Left ventricle myocardium inferior (tissue), 1 donor: ENCODE results near the gene CD96. TPM values are rescaled to one million over a fixed set of nuclear protein-coding genes. Genes with fewer than 3 reads are reported as not detected.

Experiments
- DNase-seq: peaks from one replicate; pipeline ENCODE4 v3.0.0-alpha.2; 2020
- H3K27ac ChIP-seq: fragments of 200-600 bp; replicated peaks from 2 replicates; pipeline ENCODE4 v1.8.0; 2021
- H3K27me3 ChIP-seq: fragments of 200-600 bp; 2 replicates; pipeline ENCODE4 v1.8.0; 2021; ENCODE audit warnings: low read depth
- H3K36me3 ChIP-seq: fragments of 200-600 bp; 2 replicates; pipeline ENCODE4 v1.8.0; 2021
- H3K4me1 ChIP-seq: fragments of 200-600 bp; 2 replicates; pipeline ENCODE4 v1.8.0; 2021
- H3K4me3 ChIP-seq: fragments of 200-600 bp; 2 replicates; pipeline ENCODE4 v1.8.0; 2021; ENCODE audit warnings: mild to moderate bottlenecking, moderate library complexity
- H3K9me3 ChIP-seq: fragments of 200-600 bp; replicated peaks from 2 replicates; pipeline ENCODE4 v1.8.0; 2021
- intact Hi-C: fragments of 100-400 bp; cut with micrococcal nuclease; formaldehyde crosslinking; loops from one replicate; pipeline ENCODE4 v1.11.0; 2022
- total RNA-seq: library from RNA; stranded (reverse); fragmentation: NEBNext Ultra II Directional; extraction: Animal tissue kit (Norgen Biotek cat#: 25700); gene quantifications from one replicate; pipeline ENCODE4 v1.2.1, GENCODE V29; 2021
- TF ChIP-seq, protein P1 (sequence below): fragments of 200-600 bp; IDR thresholded peaks from 2 replicates; pipeline ENCODE4 v1.8.0; 2021; ENCODE audit warnings: antibody characterized with exemption, mild to moderate bottlenecking, borderline replicate concordance
- donor health status: DM: no; HTN: yes; CAD: no; lungs with severe emphysema.

Gene CD96
- total RNA-seq, 1 donor from 2014 or later, result 0.33 TPM

DNA sequence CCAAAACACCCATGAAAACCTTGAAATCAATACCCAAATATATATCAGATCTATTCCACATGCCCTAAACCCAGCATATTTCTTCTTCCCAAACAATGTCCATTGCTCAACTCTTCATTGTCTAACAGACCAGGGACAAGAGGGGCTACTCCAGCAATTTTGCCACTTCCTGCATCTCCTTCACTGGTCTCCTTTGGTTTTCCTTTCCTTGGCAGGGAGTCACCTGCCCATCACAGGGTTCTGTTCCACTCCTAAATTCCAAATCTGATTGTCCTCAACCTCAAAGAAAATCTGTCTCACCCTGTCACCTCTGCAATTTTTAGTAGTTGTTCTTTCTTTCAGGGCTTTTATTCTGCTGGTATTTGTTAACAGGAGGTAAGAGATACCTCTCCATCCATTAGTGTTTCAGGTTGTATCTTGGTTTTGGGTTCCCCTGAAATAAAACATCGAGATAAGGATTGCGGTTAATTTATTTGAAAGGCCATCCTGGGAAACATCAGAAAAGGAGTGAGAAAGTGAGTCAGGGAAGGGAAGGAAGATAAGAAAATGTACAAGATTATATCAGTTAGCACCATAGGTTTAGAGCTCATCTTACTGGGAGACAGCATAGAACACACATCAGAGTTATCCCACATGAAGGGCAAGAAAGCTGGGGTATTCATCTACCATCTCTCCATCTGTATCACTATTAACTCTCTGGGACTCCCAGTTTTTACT is 39.6 kb downstream of the CD96 start:
- Histone ChIP-seq H3K4me1 (no peaks in the 10 kb centered on the region), H3K9me3 (no peaks in the 10 kb centered on the region), H3K27ac (no peak overlapping the region), H3K4me3 (no peak overlapping the region), H3K36me3 (no peaks in the 10 kb centered on the region), H3K27me3 (peaks cover 17% of the 10 kb centered on the region)
- intact Hi-C loops, result no loop called here
- no peak for DNase-seq
- TF ChIP-seq, protein P1, sequence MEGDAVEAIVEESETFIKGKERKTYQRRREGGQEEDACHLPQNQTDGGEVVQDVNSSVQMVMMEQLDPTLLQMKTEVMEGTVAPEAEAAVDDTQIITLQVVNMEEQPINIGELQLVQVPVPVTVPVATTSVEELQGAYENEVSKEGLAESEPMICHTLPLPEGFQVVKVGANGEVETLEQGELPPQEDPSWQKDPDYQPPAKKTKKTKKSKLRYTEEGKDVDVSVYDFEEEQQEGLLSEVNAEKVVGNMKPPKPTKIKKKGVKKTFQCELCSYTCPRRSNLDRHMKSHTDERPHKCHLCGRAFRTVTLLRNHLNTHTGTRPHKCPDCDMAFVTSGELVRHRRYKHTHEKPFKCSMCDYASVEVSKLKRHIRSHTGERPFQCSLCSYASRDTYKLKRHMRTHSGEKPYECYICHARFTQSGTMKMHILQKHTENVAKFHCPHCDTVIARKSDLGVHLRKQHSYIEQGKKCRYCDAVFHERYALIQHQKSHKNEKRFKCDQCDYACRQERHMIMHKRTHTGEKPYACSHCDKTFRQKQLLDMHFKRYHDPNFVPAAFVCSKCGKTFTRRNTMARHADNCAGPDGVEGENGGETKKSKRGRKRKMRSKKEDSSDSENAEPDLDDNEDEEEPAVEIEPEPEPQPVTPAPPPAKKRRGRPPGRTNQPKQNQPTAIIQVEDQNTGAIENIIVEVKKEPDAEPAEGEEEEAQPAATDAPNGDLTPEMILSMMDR, result no peak

DNA sequence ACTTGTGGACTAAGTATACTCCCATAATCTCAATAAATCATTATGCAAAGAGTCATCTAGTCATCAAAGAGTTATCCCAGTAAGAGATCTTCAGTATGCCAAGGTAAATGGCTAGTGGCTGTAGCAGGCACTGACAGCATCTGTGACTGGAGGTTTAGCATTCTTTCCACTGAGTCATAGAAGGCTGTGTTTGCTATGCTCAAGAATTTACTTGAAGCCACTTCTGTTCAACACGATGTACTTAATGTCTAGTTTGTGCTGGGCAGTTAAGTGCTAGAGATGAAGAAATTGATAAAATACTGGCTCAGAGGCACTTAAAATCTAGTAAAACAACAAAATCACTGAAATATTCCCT is 40.1 kb downstream of the CD96 start:
- H3K27me3 ChIP-seq, result peaks cover 19% of the 10 kb centered on the region
- no peaks in the 10 kb centered on the region for H3K4me1 ChIP-seq
- TF ChIP-seq, protein P1, result no peak
- no peak overlapping the region for H3K4me3 ChIP-seq
- H3K36me3 ChIP-seq, result no peaks in the 10 kb centered on the region
- H3K27ac ChIP-seq, result no peak overlapping the region
- DNase-seq, result no peak
- intact Hi-C loops, result no loop called here
- H3K9me3 ChIP-seq, result no peaks in the 10 kb centered on the region

DNA sequence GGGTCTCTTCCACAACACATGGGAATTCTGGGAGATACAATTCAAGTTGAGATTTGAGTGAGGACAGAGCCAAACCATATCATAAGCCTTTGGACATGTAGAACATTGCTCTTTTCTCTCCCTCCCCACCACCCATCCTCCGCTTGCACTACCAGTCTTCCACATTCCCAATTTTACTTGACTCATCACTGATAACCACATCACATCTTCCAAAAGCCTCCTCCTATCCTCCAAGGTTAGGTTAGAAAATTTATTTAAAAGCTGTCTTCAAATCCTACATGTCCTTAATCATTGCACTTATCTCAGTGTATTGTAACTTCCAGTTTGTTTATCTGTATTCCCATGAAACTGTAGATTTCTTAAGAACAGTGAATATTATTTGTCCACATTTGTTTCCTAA is 42.7 kb downstream of the CD96 start:
- intact Hi-C loops, result no loop called here
- Histone ChIP-seq H3K9me3 (no peaks in the 10 kb centered on the region), H3K36me3 (no peaks in the 10 kb centered on the region), H3K4me1 (no peaks in the 10 kb centered on the region), H3K27me3 (peaks cover 23% of the 10 kb centered on the region), H3K27ac (no peak overlapping the region), H3K4me3 (no peak overlapping the region)
- no peak for DNase-seq
- TF ChIP-seq, protein P1, result no peak

DNA sequence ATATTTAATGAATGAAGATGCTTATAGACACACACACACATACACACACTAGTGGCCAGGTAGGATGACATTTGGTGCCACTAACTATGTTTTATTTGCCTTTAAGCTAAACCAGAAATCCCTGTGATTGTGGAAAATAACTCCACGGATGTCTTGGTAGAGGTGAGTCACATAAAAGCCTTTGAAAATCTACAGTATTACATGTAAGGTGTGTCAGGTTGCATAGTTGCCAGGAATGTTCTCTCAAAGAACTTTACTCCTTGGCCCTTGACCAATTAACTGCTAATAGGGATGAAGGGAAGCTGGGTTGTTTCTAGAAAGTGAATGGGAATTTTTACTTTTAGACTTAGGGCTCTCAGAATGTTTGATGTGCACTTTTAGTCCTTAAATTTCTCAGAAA is 43.2 kb downstream of the CD96 start:
- Histone ChIP-seq H3K36me3 (no peaks in the 10 kb centered on the region), H3K4me3 (no peak overlapping the region), H3K4me1 (no peaks in the 10 kb centered on the region), H3K9me3 (no peaks in the 10 kb centered on the region), H3K27ac (no peak overlapping the region), H3K27me3 (peaks cover 23% of the 10 kb centered on the region)
- intact Hi-C loops, result no loop called here
- TF ChIP-seq, protein P1, result no peak
- no peak for DNase-seq

DNA sequence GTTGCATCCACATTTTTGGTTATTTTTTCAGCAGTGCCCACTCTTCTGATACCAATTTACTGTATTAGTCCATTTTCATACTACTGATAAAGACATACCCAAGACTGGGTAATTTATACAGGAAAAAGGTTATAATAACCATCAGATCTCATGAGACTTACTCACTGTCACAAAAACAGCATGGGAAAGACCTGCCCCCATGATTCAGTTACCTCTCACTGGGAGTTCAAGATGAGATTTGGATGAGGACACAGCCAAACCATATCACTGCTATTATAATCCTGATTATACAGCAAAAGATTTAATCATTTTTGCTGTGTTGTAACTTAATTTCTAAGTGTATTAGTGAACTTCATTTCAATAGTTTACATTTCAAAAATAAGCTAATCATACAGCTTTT is 46.5 kb downstream of the CD96 start:
- Histone ChIP-seq H3K4me1 (no peaks in the 10 kb centered on the region), H3K27me3 (peaks cover 20% of the 10 kb centered on the region), H3K36me3 (no peaks in the 10 kb centered on the region), H3K9me3 (no peaks in the 10 kb centered on the region), H3K4me3 (no peak overlapping the region), H3K27ac (no peak overlapping the region)
- intact Hi-C loops, result no loop called here
- TF ChIP-seq, protein P1, result no peak
- no peak for DNase-seq
